NOMO-1 treated with DMSO at 0.1 percent for 48 hours (cell line): ENCODE measurements around the gene SMIM23.

Source experiments
- DNase-seq: peaks from one replicate; lab custom pipeline; 2025; ENCODE audit not compliant: unreplicated experiment; lab: John Stamatoyannopoulos, UW

The SMIM23 gene

GRCh38 chr5:171813813-171814490 is 28.3 kb downstream of the SMIM23 start:
- no peak for DNase-seq

- no peak for DNase-seq
Observed at GRCh38 chr5:171816666-171817065, 31.0 kb downstream of the SMIM23 start.

GRCh38 chr5:171820561-171820960 is 34.9 kb downstream of the SMIM23 start:
- no peak for DNase-seq

DNA sequence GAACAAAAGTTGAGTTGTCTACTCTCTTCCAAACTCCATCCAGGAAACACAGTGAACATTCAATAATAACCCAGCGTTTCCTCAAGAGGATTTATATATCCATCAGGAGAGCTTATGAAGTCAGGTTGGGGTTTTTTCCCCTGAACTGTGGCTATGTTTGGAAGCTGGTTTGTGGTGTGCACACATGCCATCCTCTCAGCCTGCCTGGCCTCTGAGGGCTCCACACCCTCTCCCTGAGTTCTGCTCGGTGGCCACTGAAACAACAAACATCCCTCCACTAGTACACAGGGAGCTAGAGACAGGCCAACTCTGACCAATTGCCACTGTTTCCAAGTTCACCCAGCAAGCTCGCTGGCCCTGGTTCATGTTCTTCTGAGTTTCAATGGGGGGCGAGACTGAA is 35.7 kb downstream of the SMIM23 start:
- no peak for DNase-seq

DNA sequence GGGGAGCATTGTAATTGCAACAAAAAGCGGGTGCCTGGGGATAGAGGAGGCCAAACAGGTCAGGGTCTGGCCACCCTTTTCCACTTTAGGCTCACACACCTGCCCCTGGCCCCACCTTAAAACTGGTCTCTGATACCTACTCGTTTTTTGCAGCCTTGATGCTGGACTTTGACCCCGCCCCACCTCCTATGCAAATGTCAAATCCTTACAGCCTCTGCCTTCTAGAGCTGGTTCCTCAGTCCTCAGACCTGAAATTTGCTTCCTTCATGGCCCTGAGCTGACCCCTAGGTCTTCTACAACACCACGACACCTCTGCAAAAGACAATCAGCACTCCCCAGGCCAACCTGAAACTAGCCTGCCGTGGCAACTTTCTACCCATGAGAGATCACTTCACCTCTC is 37.7 kb downstream of the SMIM23 start:
- no peak for DNase-seq

- no peak for DNase-seq
Observed at GRCh38 chr5:171825051-171825450, 39.4 kb downstream of the SMIM23 start.

DNA sequence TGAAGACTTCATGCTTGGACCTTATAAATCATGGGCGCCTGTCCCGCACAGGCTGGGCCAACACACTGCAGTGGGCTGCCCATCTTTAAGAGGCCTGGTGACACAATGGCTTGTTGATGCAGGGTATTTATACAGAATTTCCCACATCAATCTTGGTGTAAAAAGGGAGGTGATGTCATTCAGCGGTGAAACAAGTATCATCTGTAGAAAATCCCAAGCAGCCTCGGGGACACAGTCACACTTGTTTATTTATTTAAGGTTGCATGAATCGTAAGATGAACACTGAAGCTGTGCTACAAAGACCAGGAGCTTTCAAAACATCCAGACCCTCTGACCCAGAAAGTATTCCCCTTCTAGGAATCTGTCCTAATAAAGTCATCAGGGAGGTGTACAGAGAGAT is 40.5 kb downstream of the SMIM23 start:
- DNase-seq: no peak

GRCh38 chr5:171827162-171827561 is 41.5 kb downstream of the SMIM23 start:
- DNase-seq: no peak

GRCh38 chr5:171830686-171831085 is 45.1 kb downstream of the SMIM23 start:
- DNase-seq: no peak

DNA sequence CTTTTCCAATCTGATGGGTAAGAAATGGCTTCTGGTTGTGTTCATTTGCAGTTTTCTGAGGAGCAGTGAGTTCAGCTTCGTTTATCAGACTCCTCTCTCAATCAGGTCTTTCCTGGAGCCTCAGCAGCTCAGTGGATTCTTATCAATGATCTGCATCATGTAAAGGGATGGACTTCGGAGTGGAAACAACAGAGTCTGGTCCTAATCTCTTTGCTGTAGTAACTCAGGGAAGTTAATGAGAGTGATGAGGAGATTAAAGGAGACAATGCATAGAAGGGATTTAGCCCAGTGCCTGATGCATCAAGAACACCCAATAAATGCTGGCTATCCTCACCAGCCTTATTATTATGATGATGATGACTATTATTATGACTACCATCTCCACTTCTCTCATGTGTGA is 47.2 kb downstream of the SMIM23 start:
- DNase-seq: no peak

GRCh38 chr5:171834461-171834860 is 48.8 kb downstream of the SMIM23 start:
- no peak for DNase-seq

- no peak for DNase-seq
Observed at GRCh38 chr5:171835066-171835465, 49.4 kb downstream of the SMIM23 start.

DNA sequence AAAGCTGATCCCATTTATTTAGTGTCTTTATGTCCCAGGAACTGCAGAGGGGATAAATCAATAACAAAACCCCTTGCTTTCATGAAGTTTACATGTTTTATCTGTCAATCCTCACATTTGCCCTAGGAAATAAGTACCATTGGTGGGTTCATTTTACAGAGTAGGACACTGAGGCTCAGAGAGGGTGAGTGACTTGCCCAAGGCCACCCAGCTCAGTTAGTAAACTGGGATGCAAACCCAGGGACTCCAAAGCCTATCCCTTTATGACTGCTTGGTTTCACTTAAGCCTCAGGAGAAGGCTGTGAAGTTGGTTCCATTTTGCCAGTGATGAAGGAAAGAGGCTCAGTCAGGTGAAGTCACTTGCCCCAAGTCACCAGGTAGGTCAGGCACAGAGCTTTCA is 51.9 kb downstream of the SMIM23 start:
- DNase-seq: no peak

DNA sequence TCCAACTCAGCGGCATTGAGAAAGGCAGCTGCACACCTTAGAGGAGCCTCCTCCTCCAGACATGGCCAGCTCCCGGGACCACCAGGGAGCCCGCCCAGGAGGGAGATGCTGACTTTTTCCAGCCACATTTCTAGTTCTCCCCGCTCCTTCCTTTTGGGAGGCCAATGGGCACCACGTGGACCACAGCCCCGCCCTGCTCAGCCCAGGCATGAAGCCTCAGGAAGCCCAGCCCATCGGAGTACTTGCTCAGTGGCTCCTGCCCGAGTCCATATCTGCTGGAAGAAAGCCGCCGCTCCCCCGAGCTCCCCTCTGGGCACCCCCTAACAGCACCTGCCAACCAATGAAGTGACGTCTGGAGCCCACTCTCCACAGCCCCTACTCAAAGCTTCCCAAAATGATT is 52.4 kb downstream of the SMIM23 start:
- DNase-seq: no peak

GRCh38 chr5:171839112-171839511 is 53.5 kb downstream of the SMIM23 start:
- DNase-seq: no peak

DNA sequence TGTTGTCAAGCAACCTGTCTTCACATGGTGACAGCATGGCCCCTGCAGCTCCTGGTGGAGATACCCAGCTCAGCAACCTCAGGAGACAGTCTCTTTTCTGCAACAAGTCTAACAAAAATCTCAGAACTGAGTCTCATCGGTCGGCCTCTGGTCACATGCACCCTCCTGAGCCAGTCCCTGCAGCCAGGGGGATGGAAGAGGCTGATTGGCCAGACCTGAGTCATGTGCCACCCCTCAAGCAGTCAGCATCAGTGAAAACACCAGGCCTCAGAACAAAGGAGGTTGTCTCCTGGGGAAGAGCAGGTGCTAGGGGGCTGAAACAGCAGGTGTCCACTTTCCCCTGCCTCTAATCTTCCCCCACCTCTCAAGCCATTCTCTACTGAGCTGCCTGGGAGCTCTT is 54.4 kb downstream of the SMIM23 start:
- DNase-seq: no peak
